NCI-H2227 (cell line): Measurements from ENCODE around the gene MRPS30.
"Not testable (repeated sequence)": the region's sequence is repeated elsewhere in the genome, so short reads cannot be mapped to it uniquely, and the experiment has no call there.

Source experiments
- DNase-seq: peaks from one replicate; lab custom pipeline; 2025; ENCODE audit not compliant: unreplicated experiment; lab: John Stamatoyannopoulos, UW

MRPS30 gene

DNA sequence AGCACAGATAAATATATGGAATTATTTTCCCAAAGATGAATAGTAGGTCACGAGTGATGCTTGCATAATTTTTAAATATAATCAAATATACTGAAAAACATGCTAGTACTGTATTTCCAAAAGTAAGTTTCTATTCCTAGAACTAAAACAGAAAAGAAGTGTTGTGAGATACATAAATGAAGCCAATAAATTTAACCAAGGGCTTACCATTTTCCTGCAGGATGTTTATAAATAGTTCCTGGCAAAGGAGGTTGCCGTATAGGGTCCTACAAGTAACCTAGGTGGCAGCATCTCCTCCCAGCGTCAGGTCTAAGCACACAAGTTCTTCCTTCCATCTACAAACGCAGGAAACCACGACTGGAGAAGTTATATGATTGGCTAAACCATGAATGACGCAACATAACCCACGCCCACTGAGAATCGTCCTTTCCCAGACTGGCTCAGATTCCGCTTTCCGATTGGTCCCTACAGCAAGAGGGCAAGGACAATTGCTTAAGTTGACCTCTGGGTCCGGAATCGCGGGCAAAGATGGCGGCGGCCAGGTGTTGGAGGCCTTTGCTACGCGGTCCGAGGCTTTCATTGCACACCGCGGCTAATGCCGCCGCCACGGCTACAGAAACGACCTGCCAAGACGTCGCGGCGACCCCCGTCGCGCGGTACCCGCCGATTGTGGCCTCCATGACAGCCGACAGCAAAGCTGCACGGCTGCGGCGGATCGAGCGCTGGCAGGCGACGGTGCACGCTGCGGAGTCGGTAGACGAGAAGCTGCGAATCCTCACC, at the start of gene MRPS30:
Gene MRPS30, plus strand, starts transcription at position 513 of the 780 bp plus-strand sequence. Its CDS starts 16 bp downstream, at position 529.
- peak; percentile 99 for DNase-seq

DNA sequence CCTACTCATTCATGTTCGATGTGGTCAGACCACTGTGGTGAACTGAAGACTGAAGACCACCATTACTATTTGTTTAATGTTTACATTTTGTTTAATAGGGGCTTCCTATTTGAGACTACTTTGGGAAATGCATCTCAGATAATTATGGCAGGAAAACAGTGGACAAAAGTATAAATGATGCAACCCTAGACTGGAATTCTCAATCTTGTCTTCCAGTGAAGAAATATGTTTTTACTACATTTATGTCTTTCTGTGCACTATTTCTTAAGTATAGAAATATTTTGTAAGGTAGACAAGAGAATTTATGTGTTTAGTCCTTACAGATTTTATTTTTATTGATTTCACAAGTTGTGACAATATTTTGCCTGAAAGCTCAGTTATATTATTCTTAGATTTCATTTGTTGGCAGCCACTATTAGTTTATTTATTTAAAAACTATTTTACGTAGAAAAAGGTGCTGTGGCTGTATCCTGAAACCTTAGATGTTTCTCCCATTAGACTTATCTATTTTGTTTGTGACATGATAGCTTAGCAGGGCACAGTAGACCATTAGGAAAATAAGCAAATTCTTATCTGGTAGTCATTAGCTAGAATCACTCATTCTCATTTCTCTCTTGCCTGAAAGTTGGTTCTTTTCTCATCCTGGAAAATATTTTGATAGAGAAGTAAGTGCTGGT, 39.4 kb upstream of the MRPS30 start:
- no peak for DNase-seq

DNA sequence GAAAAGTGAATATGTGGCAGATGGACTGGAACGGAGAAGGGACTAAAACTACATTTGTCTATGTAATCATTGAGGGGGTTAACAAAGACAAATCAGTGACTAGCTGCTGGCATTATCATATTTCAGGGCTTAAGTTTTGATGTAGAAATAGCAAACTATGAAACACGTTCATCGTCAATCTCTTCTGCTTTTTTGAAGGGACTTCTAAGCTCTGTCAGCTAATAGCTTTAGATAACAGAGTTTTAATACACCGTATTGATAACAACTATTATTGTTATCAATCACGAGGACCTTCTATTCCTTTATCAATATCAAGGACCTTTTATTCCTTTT, 38.9 kb upstream of the MRPS30 start:
- DNase-seq = no peak

DNA sequence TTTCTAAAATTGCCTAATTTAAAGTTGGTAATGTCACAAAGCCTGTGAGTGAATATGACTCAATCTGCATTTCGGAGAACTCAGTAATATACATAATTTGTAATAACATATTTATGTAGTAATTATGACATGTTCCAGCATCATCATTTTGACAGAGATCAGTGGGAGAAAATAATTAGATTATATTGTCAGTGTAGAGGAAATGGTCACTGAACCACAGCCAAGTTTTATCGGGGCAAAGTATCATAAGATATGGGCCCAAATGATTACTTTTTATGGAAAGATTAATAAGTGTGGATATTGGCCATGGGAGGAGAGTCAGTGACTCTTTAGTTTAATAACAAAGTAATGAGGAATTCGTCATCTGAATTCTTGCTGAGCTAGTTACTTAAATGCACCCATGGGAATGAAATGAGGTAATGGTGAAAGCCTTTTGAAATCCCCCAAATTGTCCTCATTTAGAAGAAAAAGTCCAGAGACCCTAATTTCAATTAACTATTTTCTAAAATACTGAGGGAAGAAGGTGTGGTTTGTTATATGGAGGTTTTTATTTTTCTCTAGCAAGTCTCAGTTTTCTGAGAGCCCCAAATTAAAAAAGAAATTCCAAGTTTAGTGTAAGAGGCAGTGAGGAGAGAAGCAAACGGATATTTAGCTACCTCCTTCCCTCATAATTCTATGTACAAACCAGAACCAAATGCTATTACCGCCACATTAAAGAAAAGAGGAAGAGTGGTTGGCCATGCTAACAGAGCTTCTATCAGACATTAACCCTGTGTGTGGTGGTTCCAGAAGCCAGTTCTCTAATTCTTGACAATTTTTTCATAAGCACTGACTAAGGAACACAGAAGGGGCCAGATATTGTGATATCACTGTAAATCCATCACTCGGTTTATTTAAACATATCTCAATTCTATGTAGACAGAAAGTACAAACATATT, 37.7 kb upstream of the MRPS30 start:
- DNase-seq = no peak

GRCh38 chr5:44772397-44772796, 36.4 kb upstream of the MRPS30 start:
- DNase-seq = not testable (repeated sequence)

- peak; percentile 56 for DNase-seq
Observed at GRCh38 chr5:44774279-44774880, 34.4 kb upstream of the MRPS30 start.

- no peak for DNase-seq
Observed at GRCh38 chr5:44779167-44779566, 29.6 kb upstream of the MRPS30 start.

DNA sequence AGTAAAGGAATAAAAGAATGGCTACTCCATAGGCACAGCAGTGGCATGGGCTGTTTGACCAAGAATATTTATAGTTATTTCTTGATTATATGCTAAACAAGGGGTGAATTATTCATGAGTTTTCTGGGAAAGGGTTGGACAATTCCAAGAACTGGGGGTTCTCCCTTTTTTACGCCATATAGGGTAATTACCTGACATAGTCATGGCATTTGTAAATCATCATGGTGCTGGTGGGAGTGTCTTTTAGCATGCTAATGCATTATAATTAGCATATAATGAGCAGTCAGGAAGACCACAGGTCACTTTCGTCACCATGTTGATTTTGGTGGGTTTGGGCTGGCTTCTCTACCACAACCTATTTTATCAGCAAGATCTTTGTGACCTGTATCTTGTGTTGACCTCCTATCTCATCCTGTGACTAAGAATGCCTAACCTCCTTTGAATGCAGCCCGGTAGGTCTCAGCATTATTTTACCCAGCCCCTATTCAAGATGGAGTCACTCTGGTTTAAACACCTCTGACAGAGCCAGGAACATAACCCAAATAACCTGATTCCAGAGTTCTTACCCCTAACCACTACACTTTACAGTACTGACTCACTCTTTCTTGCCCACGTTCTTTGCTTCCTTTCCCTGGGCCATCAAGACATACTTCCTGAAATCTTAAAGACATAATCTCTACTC, 25.0 kb upstream of the MRPS30 start:
- no peak for DNase-seq

- no peak for DNase-seq
Observed at GRCh38 chr5:44787731-44788130, 21.0 kb upstream of the MRPS30 start.

- DNase-seq = not testable (repeated sequence)
Observed at GRCh38 chr5:44789372-44789995, 19.3 kb upstream of the MRPS30 start.

- not testable (repeated sequence) for DNase-seq
Observed at GRCh38 chr5:44792031-44792673, 16.6 kb upstream of the MRPS30 start.

DNA sequence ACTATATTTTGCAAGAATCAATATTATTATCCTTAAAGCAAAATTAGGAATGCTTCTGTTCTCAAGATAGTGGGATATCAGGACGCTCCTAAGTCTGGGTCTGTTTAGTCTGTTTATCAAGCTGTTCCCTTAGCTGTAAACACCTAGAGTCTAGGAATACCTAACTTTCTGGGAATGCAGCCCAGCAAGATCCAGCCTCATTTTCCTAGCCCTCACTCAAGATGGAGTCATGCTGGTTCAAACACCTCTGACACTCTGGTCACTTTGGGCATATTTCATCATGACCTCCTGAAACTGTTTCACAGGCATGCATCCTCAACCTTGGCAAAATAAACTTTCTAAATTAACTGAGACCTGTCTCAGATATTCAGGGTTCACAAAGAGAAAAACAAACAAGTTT, 14.4 kb upstream of the MRPS30 start:
- DNase-seq = no peak

- DNase-seq = no peak
Observed at GRCh38 chr5:44795496-44795895, 13.3 kb upstream of the MRPS30 start.

DNA sequence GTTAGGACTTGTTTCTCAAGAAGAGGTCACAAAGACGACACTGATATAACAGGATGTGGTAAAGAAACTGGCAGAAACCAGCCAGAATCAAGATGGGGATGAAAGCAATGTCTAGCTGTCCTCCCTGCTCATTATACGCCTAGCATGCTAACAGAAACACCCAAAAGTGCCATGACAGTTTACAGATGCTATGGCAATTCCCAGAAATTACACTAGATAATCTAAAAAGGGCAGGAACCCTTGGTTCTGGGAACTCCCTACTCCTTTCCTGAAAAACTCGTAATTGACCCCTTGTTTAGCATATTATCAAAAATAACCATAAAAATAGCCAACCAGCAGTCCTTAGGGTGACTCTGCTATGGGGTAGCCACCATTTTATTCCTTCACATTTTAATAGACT, 10.9 kb upstream of the MRPS30 start:
- DNase-seq = no peak

DNA sequence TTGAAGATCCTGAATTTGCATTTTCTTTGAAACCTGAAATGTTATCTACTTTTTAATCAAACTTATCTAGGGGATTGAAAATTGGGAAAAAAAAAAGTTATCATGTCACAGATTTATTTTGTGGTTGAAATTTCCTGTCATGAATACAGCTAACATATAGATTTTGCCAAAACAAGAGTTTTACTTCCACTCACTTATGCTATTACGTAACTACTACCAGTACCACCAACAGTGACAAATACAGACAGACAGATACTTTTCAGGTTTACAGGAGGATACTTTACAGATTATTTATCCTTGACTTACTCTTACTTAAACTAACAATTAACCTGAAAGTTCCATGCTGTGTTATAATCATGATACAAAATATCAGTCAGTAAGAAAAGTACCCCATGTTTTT, 6.8 kb upstream of the MRPS30 start:
- no peak for DNase-seq

GRCh38 chr5:44806608-44807007, 2.1 kb upstream of the MRPS30 start:
- DNase-seq = no peak

- DNase-seq = no peak
Observed at GRCh38 chr5:44807269-44807668, 1.5 kb upstream of the MRPS30 start.

DNA sequence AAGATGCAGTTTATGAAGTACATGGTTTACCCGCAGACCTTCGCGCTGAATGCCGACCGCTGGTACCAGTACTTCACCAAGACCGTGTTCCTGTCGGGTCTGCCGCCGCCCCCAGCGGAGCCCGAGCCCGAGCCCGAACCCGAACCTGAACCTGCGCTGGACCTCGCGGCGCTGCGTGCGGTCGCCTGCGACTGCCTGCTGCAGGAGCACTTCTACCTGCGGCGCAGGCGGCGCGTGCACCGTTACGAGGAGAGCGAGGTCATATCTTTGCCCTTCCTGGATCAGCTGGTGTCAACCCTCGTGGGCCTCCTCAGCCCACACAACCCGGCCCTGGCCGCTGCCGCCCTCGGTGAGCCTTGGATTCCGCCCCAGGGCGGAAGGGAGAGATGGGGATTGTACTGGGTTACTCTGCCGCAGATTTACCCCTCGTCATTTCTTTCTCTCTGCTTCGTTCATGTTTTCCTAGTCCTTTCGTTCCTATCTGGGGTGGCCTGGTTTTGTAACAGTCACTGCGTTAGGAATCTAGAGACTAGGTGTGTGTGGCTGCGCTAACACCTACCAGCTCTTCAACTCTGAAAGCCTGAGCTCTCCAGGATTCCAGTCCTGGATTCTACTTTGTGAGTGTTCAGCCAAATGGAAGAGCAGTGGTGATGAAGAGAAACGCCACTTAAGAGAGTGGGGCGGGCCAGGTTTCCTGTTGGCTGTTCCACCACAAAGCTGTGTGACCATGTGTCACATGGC, 638 bp downstream of the MRPS30 start:
- peak; percentile 67 for DNase-seq

GRCh38 chr5:44809956-44810420, 1.2 kb downstream of the MRPS30 start:
- no peak for DNase-seq
